Measurements from ENCODE around the gene CHI3L2.

The CHI3L2 gene, protein sequence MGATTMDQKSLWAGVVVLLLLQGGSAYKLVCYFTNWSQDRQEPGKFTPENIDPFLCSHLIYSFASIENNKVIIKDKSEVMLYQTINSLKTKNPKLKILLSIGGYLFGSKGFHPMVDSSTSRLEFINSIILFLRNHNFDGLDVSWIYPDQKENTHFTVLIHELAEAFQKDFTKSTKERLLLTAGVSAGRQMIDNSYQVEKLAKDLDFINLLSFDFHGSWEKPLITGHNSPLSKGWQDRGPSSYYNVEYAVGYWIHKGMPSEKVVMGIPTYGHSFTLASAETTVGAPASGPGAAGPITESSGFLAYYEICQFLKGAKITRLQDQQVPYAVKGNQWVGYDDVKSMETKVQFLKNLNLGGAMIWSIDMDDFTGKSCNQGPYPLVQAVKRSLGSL

DNA sequence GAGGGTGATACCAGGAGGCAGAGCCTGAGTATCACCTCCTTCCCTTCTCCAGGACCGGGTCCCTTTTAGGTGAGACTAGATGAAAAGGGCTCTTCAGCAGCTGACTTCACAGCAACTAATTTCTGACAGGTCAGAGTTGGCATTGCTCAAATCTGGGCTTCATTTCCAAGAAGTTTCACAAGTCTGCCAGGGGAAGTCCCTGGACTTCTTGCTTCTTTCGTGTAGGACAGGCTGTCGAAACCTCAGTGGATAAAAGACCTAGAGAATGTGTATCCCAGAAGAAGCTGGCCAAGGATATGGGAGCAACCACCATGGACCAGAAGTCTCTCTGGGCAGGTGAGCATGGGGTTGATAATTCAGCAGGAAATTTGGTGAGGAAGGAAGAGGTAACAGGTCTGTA, at the start of gene CHI3L2:
TSS of gene CHI3L2 (plus strand) at position 280 of the 400 bp plus-strand sequence. CDS start at position 297, 17 bp downstream.
- DNase-seq = no peak

DNA sequence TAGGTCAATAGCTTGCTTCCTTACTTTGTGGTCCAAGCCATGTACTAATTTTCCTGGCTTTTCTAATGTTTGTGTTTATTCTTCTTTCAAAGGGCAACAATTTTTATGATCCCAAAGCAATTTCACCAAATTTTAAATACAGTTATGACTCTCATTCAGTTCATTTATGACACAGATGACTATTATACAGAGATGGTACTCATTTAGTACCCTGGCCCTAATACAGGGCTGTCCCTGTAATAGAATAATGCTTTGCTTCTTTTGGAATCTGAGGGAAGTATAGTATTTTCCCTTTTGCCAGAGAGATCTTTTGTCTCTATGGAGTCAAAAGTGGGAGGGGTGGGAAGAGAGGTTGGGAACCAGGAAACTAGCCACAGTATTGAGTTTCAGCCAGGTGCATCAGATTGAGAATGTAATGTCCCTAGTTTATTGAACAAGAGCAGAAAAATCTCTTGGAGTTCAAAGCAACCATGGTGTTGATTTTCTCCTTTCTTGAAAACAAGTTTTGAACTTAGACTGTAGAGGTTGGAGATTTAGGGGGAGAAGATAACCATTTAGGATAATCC, 47.5 kb upstream of the CHI3L2 start:
- no peak for DNase-seq

DNA sequence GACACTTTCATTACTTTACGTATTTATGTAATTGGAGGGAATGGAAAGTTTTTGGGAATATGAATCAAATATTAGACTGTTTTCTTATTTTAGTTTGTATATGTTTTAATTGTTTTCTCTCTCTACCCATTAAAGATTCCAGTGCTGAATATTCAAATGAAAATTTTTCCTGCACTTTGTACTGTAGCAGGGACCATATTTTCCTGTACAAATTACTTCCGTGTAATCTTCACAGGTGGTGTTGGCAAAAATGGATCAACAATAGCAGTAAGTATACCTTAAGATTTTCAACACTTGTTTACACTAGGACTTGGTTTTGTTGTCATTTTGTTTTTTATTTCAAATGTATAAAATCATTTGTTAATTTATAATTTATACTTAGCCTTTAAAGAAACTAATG, 45.5 kb upstream of the CHI3L2 start:
- no peak for DNase-seq

DNA sequence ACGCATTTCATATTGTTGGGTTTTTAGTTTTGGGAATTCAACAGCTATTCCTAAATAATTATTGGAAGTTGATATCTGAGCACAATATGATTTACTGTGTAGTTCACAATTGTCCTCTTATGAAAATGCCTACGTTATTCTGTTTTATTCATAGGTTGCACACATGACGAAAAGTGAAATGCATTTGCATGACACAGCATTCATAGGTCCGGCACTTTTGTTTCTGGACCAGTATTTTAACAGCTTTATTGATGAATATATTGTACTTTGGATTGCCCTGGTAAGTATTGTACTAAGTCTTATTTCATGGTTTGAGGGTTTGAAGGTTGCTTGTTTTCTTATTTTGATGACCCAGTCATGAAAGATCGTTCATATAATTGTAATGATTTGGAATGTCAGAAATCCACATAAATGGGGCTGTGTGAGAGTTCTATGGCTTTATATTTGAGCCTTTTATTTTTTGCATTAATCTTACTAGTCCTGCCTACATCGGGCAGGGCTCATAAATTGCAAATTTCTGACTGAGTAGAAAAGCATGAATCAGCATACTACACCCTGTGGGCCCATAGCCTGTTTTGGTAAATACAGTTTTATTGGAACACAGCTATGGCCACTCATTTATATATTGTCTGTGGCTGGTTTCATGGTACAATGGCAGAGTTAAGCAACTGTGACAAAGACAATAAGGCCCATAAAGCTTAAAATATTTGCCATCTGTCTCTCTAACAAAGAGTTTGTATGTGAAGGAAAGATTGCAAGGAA, 44.0 kb upstream of the CHI3L2 start:
- no peak for DNase-seq

DNA sequence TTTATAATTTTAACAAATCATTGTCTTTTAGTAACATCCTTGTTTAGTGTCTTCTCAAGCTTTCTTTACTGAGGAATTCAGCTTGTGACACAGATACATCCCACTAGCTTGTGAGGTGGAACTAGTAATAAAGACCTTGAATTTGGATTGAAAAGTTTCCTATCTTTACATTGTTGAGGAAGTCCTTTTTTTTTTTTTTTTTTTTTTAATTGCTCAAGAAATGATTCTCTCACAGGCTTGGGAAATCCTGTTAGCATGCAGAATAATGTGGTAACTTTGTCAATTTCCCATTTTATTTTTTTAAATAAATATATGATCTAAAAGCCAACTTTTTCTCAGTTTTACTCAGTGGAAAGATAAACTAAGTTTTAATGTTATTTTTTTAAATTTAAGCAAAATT, 42.9 kb upstream of the CHI3L2 start:
- DNase-seq = no peak

DNA sequence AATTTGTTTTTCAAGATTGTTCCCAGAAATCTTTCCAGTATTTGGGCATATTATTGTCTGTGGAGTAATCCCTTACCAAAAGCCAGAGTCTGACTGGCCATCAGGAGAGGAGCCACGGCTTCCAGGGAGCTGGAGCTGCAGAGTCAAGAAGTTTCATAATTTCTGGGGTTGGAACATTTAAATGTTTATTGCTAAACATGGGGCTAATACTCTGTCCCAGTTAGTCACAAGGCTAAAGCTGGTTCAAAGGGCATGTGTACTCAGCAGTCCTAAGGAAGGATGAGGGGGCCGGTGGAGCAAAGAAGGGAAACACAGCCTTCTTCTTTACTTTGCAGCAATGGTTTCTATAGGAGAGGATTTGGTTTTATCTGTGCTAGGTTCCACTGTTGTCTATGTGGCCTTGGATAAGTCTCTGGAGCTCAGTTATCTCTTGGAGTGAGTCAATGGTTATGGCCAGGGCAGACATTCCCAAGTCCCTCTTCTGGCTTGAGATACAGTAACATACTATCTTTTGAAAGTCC, 36.5 kb upstream of the CHI3L2 start:
- DNase-seq = no peak

DNA sequence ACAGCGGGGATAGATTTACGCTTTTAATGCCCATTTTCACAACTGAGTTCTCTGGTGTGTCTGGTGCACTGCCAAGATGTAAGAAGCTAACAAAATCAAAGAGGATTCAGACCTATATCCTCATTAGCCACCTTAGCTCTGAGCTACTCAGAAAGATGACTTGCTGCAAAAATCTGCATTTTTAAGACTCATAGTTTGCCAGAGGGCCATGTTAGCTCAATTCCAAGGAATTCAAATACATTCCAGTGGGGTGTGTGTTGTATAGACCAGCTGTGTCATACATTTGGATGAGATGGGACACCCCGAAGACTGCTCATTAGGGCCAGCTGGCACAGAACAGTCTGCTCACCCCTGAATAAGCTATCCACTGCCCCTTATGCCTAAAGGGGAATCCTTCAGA, 36.0 kb upstream of the CHI3L2 start:
- DNase-seq = no peak

DNA sequence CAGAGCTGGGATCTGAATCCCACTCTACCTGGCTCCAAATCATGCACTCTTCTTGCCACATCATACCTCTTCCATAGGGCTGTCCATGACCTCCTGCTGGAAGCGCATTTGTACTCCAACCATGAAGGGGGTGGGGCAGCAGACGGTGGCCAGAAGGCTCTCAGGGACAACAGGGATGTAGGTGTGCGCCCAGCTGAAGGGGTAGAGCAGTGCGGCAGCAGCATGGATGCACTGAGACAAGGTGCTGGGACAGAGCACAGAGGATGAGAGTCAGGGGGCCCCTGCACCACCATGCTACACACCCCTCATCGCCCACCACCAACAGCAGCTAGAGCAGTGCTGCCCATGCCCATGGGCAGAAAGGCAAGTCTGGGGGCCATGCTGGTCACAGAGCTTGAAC, 35.4 kb upstream of the CHI3L2 start:
- DNase-seq = no peak

DNA sequence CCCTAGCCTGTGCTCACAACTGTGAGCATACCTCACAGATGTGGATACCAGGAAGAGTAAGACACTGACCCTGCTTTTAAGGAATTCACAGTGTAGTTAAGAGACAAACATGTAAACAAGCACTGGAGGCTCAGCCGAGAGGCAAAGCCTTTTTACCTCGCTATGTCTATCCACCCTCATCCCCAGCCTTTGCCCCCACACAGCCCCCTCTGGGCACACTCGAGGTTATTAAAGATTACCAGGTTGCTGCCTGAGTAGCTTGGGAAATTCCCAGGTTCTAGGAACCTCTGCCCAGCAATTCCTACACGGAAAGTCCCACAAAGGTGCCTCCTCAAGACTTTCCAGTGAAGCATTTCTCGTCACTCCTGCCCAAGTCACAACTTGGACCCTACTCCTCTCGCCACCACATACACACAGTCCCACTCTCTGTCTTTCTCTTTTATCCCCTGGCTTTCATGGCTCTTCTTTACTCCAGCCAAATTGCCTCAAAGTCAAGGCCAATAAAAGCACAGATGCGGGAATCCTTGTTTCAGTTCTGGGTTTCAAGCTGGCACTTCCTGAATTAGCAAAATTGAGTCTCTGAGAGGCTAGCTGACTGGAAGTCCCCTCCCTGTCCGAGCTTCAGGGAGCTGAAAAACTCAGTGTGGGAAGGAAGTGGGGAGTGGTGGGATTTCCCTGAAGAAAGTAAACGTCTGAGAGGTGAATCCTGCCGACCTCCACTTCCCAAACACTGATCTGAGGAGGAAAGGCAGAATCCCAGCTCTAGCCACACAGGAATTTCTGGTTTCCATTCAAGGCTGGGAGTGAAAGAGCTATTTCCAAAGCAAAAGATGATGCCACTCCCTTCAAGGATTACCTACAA, 34.6 kb upstream of the CHI3L2 start:
- DNase-seq = peak; percentile 39 to 45

DNA sequence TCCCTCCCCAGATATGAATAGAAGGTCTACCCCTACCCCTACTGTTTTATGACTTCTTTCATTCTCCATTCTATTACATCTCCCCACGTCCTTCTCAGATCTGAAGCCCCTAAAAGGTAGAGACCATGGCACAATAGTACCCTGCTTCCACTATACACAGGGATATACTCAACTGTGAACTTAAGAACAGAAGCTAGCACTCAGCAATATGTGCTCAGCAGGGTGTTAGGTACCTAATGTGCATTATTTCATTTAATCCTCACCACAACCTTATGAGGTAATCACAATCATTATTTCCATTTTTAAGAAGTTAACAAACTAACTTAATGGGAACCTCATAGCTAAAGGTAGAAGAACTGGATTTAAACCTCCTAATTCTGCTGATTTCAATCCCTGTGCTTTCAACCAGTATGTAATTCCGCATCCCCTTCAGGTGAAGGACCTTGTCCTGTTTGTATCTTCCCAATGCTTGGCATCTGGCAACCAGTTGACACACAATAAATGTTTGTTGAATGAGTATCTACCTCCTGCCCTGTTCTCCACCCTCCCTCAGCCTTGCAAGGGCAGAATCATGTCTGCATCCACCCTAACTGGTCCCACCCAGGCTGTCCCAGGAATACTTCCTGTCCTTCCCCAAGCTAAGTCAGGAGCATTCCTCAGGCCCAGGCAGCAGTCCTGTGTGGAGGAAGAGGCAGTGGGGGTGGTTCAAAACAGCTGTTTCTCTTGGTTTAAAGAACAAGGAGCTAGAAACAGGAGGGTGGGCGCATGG, 33.6 kb upstream of the CHI3L2 start:
- no peak for DNase-seq

DNA sequence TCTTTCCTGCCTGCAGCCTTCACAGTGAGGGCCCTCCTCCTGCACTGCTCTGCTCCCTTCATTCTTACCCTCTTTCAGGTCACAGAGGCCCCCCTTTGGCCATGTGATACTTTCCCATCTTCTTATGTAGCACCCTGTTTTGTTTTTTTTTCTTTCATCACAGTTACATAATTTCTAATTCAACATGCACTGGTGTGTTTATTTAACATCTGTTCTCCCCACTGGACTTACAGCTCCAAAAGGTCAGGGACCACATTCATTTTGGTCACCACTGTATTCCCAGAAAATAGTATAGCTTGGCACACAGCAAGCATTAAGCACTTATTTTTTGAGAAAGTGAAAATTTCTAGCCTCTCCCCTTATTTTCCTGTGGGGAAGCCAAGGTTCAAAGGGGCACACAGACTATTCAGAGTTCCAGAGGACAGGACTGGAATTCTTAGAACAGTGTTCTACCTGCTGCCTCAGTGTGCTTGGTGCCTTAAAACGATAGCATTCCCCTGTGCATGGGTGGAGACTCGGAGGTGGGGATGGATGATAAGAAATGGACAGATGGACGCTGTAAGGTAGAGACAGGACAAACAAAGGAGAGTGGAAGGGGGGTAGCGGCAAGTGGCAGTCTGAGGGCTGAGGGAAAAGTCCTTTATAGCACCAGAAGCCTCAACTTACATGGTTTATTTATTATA, 32.4 kb upstream of the CHI3L2 start:
- DNase-seq = no peak

DNA sequence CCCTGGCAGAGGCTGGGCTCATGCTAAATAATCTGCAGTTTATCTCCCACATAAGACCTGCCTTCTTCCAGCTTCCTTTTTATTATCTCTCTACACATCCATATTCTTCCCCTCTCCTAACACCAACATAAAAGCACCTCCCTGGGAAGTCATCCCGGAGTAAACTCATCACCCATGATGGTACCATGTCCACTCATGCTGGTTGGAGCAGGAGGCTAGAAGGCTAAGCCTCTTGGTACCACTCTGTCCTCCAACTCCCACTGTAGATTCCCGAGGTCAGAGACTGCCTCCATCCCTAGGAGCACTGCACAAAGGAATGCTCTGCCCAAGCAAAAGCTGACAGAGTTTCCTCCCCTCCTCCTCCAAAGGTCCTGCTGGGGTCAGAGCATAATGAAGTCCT, 31.3 kb upstream of the CHI3L2 start:
- DNase-seq = no peak

DNA sequence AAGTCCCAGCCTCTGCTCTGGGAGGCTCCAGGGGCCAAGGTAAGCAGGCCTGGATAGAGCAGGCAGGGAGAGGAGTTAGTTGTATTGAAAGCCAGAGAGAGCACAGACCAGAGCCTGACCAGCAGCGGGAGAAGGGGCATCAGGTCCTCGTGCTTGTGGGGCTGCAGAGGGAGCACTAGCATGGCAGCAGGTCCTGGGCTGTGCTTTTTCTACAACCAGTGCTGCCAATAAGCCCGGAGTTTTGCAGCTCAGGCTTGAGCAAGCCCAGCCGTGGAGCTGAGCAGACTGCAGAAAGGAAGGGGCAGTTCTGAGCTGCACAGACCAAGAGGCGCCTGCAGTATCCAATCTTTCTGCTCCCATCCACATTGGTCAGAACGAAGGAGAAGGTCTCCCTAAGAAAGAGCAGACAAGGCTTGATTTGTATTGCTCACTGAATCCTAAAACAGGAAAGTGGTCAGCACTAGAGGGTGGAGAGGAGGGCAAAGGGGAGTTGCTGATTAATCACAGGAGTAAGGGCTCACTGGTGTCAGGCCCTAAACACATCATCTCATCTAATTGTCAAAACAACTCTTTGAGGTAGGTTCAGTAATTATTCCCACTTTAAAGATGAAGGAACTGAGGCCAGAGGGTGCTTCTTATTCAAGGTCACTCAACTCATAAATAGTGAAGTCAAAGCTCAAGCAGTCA, 29.8 kb upstream of the CHI3L2 start:
- DNase-seq = peak; percentile 70 to 73

DNA sequence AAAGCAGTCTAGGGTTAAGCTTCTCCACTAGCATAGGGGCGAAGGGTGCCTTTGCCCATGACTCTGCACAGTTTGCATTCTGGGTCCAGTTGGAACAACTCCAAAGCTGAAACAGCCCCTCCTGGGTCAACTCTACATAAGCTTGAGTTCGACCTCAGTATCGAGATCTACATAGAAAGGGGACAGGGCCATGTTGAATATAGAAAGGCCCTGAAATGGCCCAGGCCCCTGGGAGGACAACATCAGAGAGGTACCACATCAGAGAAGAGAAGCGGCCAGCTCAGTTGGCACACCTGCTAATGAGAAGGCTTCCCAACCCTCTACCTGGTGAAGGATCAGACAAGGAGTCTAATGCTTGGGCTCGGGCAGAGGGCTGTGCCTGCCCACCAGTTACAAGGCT, 28.7 kb upstream of the CHI3L2 start:
- DNase-seq = no peak

DNA sequence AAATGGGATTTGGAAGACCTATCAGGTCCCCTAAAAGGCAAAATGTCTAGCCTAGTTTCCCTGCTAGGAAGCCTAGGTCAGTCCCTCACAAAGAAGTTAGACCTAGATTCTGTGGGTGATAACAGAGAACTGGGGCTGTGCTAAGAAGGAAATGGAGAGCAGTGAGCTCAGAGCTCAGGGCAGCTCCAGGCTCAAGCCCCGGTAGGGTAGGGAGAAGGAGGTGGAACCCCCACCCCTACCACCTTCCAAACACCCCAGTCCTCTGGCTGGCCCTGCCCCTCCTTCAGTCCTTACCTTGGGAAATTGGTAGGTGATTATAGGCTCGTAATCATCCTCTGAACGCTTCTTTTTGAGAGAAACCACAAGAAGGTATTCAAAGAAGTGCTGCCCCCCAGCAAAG, 28.2 kb upstream of the CHI3L2 start:
- no peak for DNase-seq

DNA sequence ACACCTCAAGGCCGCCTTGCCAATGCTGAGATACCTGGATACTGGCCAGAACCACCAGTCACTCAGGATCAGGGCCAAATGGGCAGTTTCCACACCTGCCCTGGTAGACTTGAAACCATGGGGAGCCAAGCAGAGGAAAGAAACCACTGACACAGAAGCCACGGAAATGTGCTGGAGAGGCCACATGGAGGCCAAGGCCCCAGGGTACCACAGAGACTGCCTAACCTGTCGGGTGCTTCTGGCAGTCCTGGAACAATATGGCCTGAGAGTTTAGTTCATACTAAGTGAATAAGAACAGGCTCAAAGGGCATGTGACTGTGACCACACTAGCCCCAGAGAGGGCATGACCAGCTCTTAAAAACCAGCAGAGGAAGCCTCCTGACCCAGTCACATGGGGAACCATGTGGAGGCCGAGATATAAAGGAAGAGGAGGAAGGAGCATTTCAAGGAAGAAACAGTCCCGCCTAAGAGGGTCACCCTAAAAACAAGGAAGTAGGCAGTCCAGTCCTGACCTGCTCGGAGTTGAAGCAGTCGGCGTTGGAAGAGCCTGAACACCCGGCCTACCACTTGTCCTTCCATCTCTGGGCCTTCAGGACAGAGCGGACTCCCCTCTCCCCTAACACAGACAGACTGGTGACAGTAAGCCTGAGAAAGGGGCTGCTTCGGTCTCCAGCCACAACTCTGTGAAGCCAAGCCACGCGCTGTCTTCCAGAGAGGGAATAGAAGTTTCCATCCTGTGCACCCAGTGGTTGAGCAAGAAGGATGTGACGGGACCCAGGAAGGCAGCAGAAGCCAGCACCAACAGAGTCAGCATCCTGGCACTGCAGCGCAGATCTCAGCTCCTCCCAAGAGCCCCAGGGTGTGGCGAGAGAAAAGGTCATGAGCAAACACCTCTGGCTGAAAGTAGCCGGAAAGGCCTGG, 27.4 kb upstream of the CHI3L2 start, which contains the start of gene DENND2D:
TSS of gene DENND2D (minus strand) at position 766 of the 921 bp plus-strand sequence. CDS start at position 579, 187 bp downstream.
- DNase-seq = peak; percentile 54 to 72

DNA sequence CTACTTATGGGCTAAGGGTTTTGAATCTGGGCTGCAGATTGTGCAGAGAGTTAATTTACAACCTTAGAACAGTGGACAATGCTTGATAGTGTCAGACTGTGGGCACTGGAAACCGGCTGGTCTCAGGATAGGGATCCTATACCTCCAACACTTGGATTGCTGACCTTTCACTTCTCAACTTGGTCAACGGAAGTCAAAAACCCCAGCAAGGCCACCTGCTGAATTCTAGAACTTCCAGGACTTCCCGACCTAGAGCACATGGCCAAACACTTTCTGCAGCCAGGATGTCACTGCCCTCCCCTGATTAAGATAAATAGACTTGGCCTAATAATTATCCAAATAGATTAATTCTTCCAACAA, 26.7 kb upstream of the CHI3L2 start:
- DNase-seq = no peak

DNA sequence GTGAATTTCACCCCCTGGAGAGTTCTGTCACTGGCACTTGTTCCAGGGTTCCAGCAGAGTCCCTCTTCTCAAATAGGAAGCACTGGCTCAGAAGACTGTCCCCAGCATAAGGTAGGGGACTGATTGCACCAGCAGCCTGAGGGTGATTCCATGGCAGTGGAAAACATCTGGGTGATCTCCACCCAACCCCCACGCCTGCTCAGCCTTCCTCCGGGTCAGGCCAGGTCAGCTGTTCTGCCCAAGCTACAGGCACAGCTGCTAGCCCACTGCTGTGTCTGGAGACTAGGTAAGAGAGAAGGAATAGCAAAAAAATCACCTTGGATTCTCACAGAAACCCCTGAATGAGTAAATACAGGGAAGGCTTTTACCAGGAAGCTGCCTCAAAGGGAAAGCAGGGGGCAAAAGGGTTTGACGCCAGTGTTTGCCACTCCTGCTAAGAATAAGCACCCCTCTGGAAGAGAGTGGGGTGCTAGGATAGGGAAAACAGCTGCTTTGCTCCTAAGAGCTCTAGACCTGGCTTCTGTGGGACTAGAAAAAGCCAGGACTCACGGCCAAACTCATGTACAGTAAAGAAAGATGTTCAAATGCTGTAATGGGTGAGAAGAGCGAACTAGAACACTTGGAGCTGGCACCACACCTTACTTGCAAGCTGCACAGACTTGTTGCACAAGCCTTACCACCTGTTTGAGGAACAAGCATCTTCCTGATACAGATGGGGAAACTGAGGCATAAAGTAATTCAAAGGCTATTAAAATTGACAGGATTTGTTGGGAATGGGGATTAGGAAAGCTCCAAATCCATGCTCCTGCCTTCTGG, 26.0 kb upstream of the CHI3L2 start:
- DNase-seq = no peak

DNA sequence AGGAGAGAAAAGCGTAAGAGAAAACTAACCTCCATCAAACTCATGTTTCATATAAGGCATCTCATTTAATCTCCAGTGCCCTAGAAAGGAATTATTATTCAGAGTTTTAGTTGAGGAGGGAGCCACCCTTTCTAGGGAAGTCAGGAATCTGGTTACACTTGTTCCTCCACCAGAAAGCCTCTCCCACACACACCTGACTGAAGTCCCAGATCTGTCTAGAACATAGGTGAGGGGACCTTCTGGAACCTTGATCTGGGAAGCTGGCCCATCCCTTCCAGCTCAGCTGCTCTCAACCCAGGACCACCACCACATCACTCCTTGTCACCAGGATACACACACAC, 25.2 kb upstream of the CHI3L2 start:
- no peak for DNase-seq

Data from CD4-positive, alpha-beta T cell treated with Interleukin-4 for 1 hour (primary cell).